ENCODE results near the gene ZBTB7A.

GRCh38 chr19:4023600-4024398 lies 42.9 kb downstream of the ZBTB7A start:
- TF ChIP-seq EZH2 (IDR thresholded peaks at IDR 0.05; ENCODE audit: insufficient read depth, poor library complexity, severe bottlenecking): no peak
- no peak for TF ChIP-seq EZH2phosphoT487 (IDR thresholded peaks at IDR 0.05; ENCODE audit: insufficient read depth, low read depth)
